HEK293 (cell line): ENCODE results near the gene NOS1.

ENCODE experiments used
- CTCF ChIA-PET: fragments of 350-600 bp; formaldehyde crosslinking; extraction: SDS; loops from one replicate; lab custom pipeline; 2021; ENCODE audit warnings: antibody characterized with exemption; lab: Yijun Ruan, JAX
- POLR2A ChIA-PET: fragments of 300-600 bp; formaldehyde crosslinking; extraction: SDS; loops from one replicate; lab custom pipeline; 2020; ENCODE audit warnings: antibody characterized with exemption, inconsistent platforms; lab: Yijun Ruan, JAX
- H3K27ac ChIP-seq: fragments of 200-500 bp; sonication (Bioruptor generic); 2 replicates; pipeline ENCODE4 v1.5.1; 2014; ENCODE audit warnings: low read depth, low read length, control low read depth, inconsistent platforms; ENCODE audit errors: extremely low read depth
- H3K36me3 ChIP-seq, 2 experiments: fragments of 200-500 bp in 1 of 2; sonication (Bioruptor generic) in 1 of 2; 1 replicate in 1 of 2; 2 replicates in 1 of 2; pipeline ENCODE4 v1.5.1; 2014 to 2017; ENCODE audit warnings: inconsistent platforms in 2 of 2, low read length in 2 of 2; ENCODE audit not compliant: control insufficient read depth in 2 of 2, insufficient read depth in 1 of 2
- H3K4me1 ChIP-seq: fragments of 200-500 bp; sonication (Bioruptor generic); 2 replicates; pipeline ENCODE4 v1.5.1; 2014; ENCODE audit warnings: mild to moderate bottlenecking, low read length, inconsistent platforms; ENCODE audit not compliant: control insufficient read depth, insufficient read depth
- H3K4me3 ChIP-seq: 2 replicates; pipeline ENCODE4 v1.5.1; 2011; ENCODE audit warnings: low read depth, mild to moderate bottlenecking, control low read depth, low read length, moderate library complexity
- H3K9me3 ChIP-seq: fragments of 200-500 bp; sonication (Bioruptor generic); 2 replicates; pipeline ENCODE4 v1.5.1; 2014; ENCODE audit warnings: low read depth, low read length, inconsistent platforms; ENCODE audit not compliant: control insufficient read depth, insufficient read depth
- GLIS1 ChIP-seq: fragments of 450-650 bp; formaldehyde crosslinking; IDR thresholded peaks from 2 replicates; pipeline ENCODE4 v1.5.1; 2016; ENCODE audit warnings: missing biosample characterization, missing genetic modification characterization
- OVOL3 ChIP-seq: fragments of 450-650 bp; formaldehyde crosslinking; IDR thresholded peaks from 2 replicates; pipeline ENCODE4 v1.5.1; 2016; ENCODE audit warnings: missing biosample characterization, missing genetic modification characterization
- PATZ1 ChIP-seq: fragments of 450-650 bp; formaldehyde crosslinking; IDR thresholded peaks from 2 replicates; pipeline ENCODE4 v1.5.1; 2016; ENCODE audit warnings: missing biosample characterization, missing genetic modification characterization
- PRDM1 ChIP-seq: fragments of 450-650 bp; formaldehyde crosslinking; IDR thresholded peaks from 2 replicates; pipeline ENCODE4; 2016; ENCODE audit warnings: missing biosample characterization, missing genetic modification characterization
- REPIN1 ChIP-seq: fragments of 450-650 bp; formaldehyde crosslinking; IDR thresholded peaks from 2 replicates; pipeline ENCODE4 v1.5.1; 2017; ENCODE audit warnings: missing biosample characterization, missing genetic modification characterization, low read depth
- TCF7L2 ChIP-seq: IDR thresholded peaks from 2 replicates; pipeline ENCODE4 v1.6.1; 2011; ENCODE audit warnings: low read depth, mild to moderate bottlenecking, inconsistent platforms, low read length, moderate library complexity, borderline replicate concordance
- ZBTB17 ChIP-seq: fragments of 450-650 bp; formaldehyde crosslinking; IDR thresholded peaks from 2 replicates; pipeline ENCODE4 v1.5.1; 2016; ENCODE audit warnings: missing biosample characterization, missing genetic modification characterization
- ZFP41 ChIP-seq: fragments of 450-650 bp; formaldehyde crosslinking; IDR thresholded peaks from 2 replicates; pipeline ENCODE4 v1.5.1; 2016; ENCODE audit warnings: missing biosample characterization, missing genetic modification characterization, borderline replicate concordance
- ZFP69B ChIP-seq: fragments of 450-650 bp; formaldehyde crosslinking; IDR thresholded peaks from 2 replicates; pipeline ENCODE4 v1.5.1; 2016; ENCODE audit warnings: missing biosample characterization, missing genetic modification characterization
- ZNF169 ChIP-seq: fragments of 450-650 bp; formaldehyde crosslinking; IDR thresholded peaks from 2 replicates; pipeline ENCODE4 v1.5.1; 2016; ENCODE audit warnings: missing biosample characterization, missing genetic modification characterization
- ZNF175 ChIP-seq: fragments of 450-650 bp; formaldehyde crosslinking; IDR thresholded peaks from 2 replicates; pipeline ENCODE4 v1.5.1; 2016; ENCODE audit warnings: missing biosample characterization, missing genetic modification characterization
- ZNF24 ChIP-seq: fragments of 450-650 bp; formaldehyde crosslinking; IDR thresholded peaks from 2 replicates; pipeline ENCODE4 v1.5.1; 2016; ENCODE audit warnings: missing biosample characterization, missing genetic modification characterization
- ZNF302 ChIP-seq: fragments of 450-650 bp; formaldehyde crosslinking; IDR thresholded peaks from 2 replicates; pipeline ENCODE4 v1.5.1; 2016; ENCODE audit warnings: missing biosample characterization, missing genetic modification characterization, low read depth
- ZNF335 ChIP-seq: fragments of 450-650 bp; formaldehyde crosslinking; conservative IDR thresholded peaks from 2 replicates; pipeline ENCODE4 v1.5.1; 2016; ENCODE audit warnings: missing biosample characterization, missing genetic modification characterization
- ZNF366 ChIP-seq: fragments of 450-650 bp; formaldehyde crosslinking; conservative IDR thresholded peaks from 2 replicates; pipeline ENCODE4 v1.5.1; 2016; ENCODE audit warnings: missing biosample characterization, missing genetic modification characterization
- ZNF423 ChIP-seq: fragments of 450-650 bp; formaldehyde crosslinking; IDR thresholded peaks from 2 replicates; pipeline ENCODE4 v1.5.1; 2016; ENCODE audit warnings: missing biosample characterization, missing genetic modification characterization
- ZNF530 ChIP-seq: fragments of 450-650 bp; formaldehyde crosslinking; IDR thresholded peaks from 2 replicates; pipeline ENCODE4 v1.5.1; 2016; ENCODE audit warnings: low read depth, missing biosample characterization, missing genetic modification characterization
- ZNF548 ChIP-seq: fragments of 450-650 bp; formaldehyde crosslinking; IDR thresholded peaks from 2 replicates; pipeline ENCODE4 v1.5.1; 2016; ENCODE audit warnings: missing biosample characterization, missing genetic modification characterization
- ZNF610 ChIP-seq: fragments of 450-650 bp; formaldehyde crosslinking; IDR thresholded peaks from 2 replicates; pipeline ENCODE4 v1.5.1; 2016; ENCODE audit warnings: missing biosample characterization, missing genetic modification characterization, borderline replicate concordance
- ZNF623 ChIP-seq: fragments of 450-650 bp; formaldehyde crosslinking; IDR thresholded peaks from 2 replicates; pipeline ENCODE4 v1.5.1; 2016; ENCODE audit warnings: missing biosample characterization, missing genetic modification characterization
- ZNF701 ChIP-seq: fragments of 450-650 bp; formaldehyde crosslinking; IDR thresholded peaks from 2 replicates; pipeline ENCODE4 v1.5.1; 2016; ENCODE audit warnings: missing biosample characterization, missing genetic modification characterization
- ZNF768 ChIP-seq: fragments of 450-650 bp; formaldehyde crosslinking; IDR thresholded peaks from 2 replicates; pipeline ENCODE4 v1.5.1; 2018; ENCODE audit warnings: missing biosample characterization, mild to moderate bottlenecking, missing genetic modification characterization
- ZNF843 ChIP-seq: fragments of 450-650 bp; formaldehyde crosslinking; IDR thresholded peaks from 2 replicates; pipeline ENCODE4 v1.5.1; 2016; ENCODE audit warnings: missing biosample characterization, missing genetic modification characterization
- TF ChIP-seq, protein P1 (sequence below): fragments of 450-650 bp; IDR thresholded peaks from 2 replicates; pipeline ENCODE4 v1.5.1; 2018; ENCODE audit warnings: missing biosample characterization, mild to moderate bottlenecking, missing genetic modification characterization
- TF ChIP-seq, protein P2 (sequence below): fragments of 450-650 bp; formaldehyde crosslinking; IDR thresholded peaks from 2 replicates; pipeline ENCODE4 v1.5.0; 2017; ENCODE audit warnings: missing biosample characterization, missing genetic modification characterization, borderline replicate concordance

NOS1 gene

GRCh38 chr12:117330441-117331113 is 30.8 kb downstream of the NOS1 start:
- ChIA-PET CTCF (interaction anchor here (1.7 kb wide), 1 partner anchor 507 kb away, joined by 4 read pairs; no protein-coding TSS in a partner anchor), POLR2A (no interaction called here)
- Histone ChIP-seq H3K9me3 (no peaks in the 10 kb centered on the region), H3K27ac (no peak overlapping the region), H3K4me1 (no peaks in the 10 kb centered on the region), H3K36me3 (no peaks in the 10 kb centered on the region)
- TF ChIP-seq ZNF24 (no peak), ZNF548 (tag by site-specific recombination) (no peak), ZNF623 (tag by site-specific recombination) (no peak), ZNF175 (tag by site-specific recombination) (no peak), TCF7L2 (no peak), ZNF335 (tag by site-specific recombination) (no peak), PRDM1 (no peak), ZNF423 (tag by site-specific recombination) (no peak), ZBTB17 (no peak), ZNF843 (tag by site-specific recombination) (no peak), ZNF530 (no peak), REPIN1 (tag by site-specific recombination) (no peak), ZNF169 (tag by site-specific recombination) (no peak), ZNF302 (no peak)
- TF ChIP-seq, protein P1, sequence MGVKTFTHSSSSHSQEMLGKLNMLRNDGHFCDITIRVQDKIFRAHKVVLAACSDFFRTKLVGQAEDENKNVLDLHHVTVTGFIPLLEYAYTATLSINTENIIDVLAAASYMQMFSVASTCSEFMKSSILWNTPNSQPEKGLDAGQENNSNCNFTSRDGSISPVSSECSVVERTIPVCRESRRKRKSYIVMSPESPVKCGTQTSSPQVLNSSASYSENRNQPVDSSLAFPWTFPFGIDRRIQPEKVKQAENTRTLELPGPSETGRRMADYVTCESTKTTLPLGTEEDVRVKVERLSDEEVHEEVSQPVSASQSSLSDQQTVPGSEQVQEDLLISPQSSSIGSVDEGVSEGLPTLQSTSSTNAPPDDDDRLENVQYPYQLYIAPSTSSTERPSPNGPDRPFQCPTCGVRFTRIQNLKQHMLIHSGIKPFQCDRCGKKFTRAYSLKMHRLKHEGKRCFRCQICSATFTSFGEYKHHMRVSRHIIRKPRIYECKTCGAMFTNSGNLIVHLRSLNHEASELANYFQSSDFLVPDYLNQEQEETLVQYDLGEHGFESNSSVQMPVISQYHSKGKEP, result no peak
- TF ChIP-seq, all 188 proteins: peak for 0
- H3K4me3 ChIP-seq, result no peak overlapping the region

DNA sequence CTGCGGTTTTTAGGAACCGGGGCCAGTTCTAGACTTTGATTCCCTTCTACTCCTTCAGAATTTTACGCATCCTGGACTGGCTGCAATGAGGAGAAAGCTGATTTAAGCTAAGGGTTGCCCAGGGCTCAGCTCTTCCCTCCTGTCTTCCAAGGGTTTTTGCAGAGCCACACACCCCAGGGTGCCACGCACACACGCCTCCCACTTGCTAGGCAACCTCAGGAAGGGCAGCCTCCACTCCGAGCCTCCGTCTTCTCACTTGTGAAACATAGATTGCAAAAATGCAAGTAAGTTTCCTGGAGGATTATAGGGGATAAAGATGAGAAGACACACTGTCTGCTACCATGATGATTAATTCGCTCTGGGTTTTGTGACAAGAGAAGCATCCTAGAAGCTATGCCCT is 31.7 kb downstream of the NOS1 start:
- TF ChIP-seq ZNF24 (no peak), GLIS1 (no peak), PATZ1 (tag by site-specific recombination) (no peak), ZNF843 (tag by site-specific recombination) (no peak), ZNF366 (tag by site-specific recombination) (no peak), ZNF610 (tag by site-specific recombination) (no peak), ZFP69B (no peak), ZNF701 (tag by site-specific recombination) (no peak), ZNF768 (tag by site-specific recombination) (no peak), ZFP41 (tag by site-specific recombination) (no peak), OVOL3 (no peak)
- TF ChIP-seq, protein P2, sequence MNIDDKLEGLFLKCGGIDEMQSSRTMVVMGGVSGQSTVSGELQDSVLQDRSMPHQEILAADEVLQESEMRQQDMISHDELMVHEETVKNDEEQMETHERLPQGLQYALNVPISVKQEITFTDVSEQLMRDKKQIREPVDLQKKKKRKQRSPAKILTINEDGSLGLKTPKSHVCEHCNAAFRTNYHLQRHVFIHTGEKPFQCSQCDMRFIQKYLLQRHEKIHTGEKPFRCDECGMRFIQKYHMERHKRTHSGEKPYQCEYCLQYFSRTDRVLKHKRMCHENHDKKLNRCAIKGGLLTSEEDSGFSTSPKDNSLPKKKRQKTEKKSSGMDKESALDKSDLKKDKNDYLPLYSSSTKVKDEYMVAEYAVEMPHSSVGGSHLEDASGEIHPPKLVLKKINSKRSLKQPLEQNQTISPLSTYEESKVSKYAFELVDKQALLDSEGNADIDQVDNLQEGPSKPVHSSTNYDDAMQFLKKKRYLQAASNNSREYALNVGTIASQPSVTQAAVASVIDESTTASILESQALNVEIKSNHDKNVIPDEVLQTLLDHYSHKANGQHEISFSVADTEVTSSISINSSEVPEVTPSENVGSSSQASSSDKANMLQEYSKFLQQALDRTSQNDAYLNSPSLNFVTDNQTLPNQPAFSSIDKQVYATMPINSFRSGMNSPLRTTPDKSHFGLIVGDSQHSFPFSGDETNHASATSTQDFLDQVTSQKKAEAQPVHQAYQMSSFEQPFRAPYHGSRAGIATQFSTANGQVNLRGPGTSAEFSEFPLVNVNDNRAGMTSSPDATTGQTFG, result no peak
- POLR2A ChIA-PET, result no interaction called here
- no peaks in the 10 kb centered on the region for H3K36me3 ChIP-seq
- H3K4me3 ChIP-seq, result no peak overlapping the region
- CTCF ChIA-PET, result interaction anchor here (0.7 to 0.9 kb wide), 2 partner anchors 191 to 526 kb away, joined by 3 to 4 read pairs; no protein-coding TSS in a partner anchor
- no peaks in the 10 kb centered on the region for H3K4me1 ChIP-seq
- H3K27ac ChIP-seq, result no peak overlapping the region
- no peaks in the 10 kb centered on the region for H3K9me3 ChIP-seq
